MM.1S (cell line): ENCODE results near the gene EPS8L1.
"Not testable (repeated sequence)": the region's sequence is repeated elsewhere in the genome, so short reads cannot be mapped to it uniquely, and the experiment has no call there.

Source experiments
- DNase-seq: peaks from one replicate; pipeline ENCODE4 v3.0.0-alpha.2; 2015
- H2AFZ ChIP-seq: fragments of 300-600 bp; sonication (generic); 2 replicates; pipeline ENCODE4 v1.6.0; 2016; ENCODE audit warnings: antibody characterized with exemption, low read length
- H3F3A ChIP-seq: fragments of 300-600 bp; sonication (generic); 2 replicates; pipeline ENCODE4 v1.6.1; 2016; ENCODE audit warnings: mild to moderate bottlenecking, antibody characterized with exemption, low read length, moderate library complexity, mixed read lengths; ENCODE audit not compliant: insufficient read depth
- H3K27ac ChIP-seq: fragments of 300-600 bp; sonication (generic); 2 replicates; pipeline ENCODE4 v1.5.1; 2016; ENCODE audit warnings: mild to moderate bottlenecking, low read length
- H3K27me3 ChIP-seq: fragments of 300-600 bp; sonication (generic); replicated peaks from 2 replicates; pipeline ENCODE4 v1.6.0; 2016; ENCODE audit warnings: low read length; ENCODE audit not compliant: insufficient read depth
- H3K36me3 ChIP-seq: fragments of 300-600 bp; sonication (generic); replicated peaks from 2 replicates; pipeline ENCODE4 v1.6.1; 2016; ENCODE audit warnings: mild to moderate bottlenecking, low read length, mixed read lengths; ENCODE audit not compliant: insufficient read depth
- H3K4me1 ChIP-seq: fragments of 300-600 bp; sonication (generic); 2 replicates; pipeline ENCODE4 v1.6.1; 2016; ENCODE audit warnings: low read length, mixed read lengths
- H3K4me2 ChIP-seq: fragments of 300-600 bp; sonication (generic); 2 replicates; pipeline ENCODE4 v1.6.0; 2016; ENCODE audit warnings: low read depth, low read length
- H3K4me3 ChIP-seq: fragments of 300-600 bp; sonication (generic); 2 replicates; pipeline ENCODE4 v1.5.1; 2016; ENCODE audit warnings: low read length, mixed read lengths
- H3K79me2 ChIP-seq: fragments of 300-600 bp; sonication (generic); 2 replicates; pipeline ENCODE4 v1.6.1; 2016; ENCODE audit warnings: mixed run types, low read length, mixed read lengths
- H3K9ac ChIP-seq: fragments of 300-600 bp; sonication (generic); 2 replicates; pipeline ENCODE4 v1.6.1; 2016; ENCODE audit warnings: low read length, mixed read lengths
- H3K9me2 ChIP-seq: fragments of 300-600 bp; sonication (generic); replicated peaks from 2 replicates; pipeline ENCODE4 v1.6.1; 2016; ENCODE audit warnings: mild to moderate bottlenecking, low read length, mixed read lengths; ENCODE audit not compliant: insufficient read depth
- H3K9me3 ChIP-seq: fragments of 300-600 bp; sonication (generic); replicated peaks from 2 replicates; pipeline ENCODE4 v1.6.1; 2016; ENCODE audit warnings: mild to moderate bottlenecking, low read length, mixed read lengths; ENCODE audit not compliant: insufficient read depth
- H4K20me1 ChIP-seq: fragments of 300-600 bp; sonication (generic); 2 replicates; pipeline ENCODE4 v1.6.1; 2016; ENCODE audit warnings: mild to moderate bottlenecking, low read length, moderate library complexity, mixed read lengths; ENCODE audit not compliant: insufficient read depth
- CTCF ChIP-seq: fragments of 300-600 bp; sonication (generic); IDR thresholded peaks from 2 replicates; pipeline ENCODE4 v1.5.1; 2016; ENCODE audit warnings: antibody characterized with exemption, low read length, mixed read lengths
- EZH2 ChIP-seq: fragments of 300-600 bp; sonication (generic); optimal IDR thresholded peaks from 2 replicates; pipeline ENCODE3; 2017; ENCODE audit warnings: low read depth, mild to moderate bottlenecking, antibody characterized with exemption, low read length, mixed read lengths
- EZH2phosphoT487 ChIP-seq: fragments of 300-600 bp; sonication (generic); IDR thresholded peaks from 2 replicates; pipeline ENCODE4 v1.6.1; 2018; ENCODE audit warnings: antibody characterized with exemption, low read length

Gene EPS8L1

DNA sequence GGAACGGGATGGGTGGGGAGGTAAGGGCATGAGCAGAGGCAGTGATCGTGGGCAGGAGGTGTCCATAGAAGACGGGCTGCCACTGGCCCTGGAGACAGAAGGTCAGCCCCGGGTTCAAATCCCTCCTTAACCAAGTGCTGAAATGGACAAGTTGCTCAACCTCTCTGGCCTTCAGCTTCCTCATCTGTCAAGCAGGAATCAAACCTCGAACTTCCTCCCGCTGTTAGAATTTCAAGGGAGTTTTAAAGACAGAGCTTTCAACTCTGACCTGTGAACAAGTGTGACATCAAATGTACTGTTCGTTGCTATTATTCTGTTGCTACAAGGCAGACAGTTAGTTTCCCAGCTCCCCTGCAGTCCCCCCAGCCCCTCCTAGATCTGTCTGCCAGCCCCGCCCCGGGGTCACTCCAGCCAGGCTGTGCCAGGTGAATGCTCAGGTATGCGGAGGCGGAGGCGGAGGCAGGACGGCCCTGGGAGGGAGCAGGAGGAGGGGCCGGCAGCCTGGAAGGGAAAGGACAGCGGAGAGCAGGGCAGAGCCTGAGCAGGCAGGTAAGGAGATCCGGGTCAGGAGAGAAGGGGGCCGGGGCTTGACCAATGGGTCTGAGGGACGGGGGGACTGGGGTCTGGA is at the start of gene EPS8L1:
TSS of gene EPS8L1 (plus strand) at position 499 of the 628 bp plus-strand sequence. CDS start 576 bp downstream, outside the sequence.
- DNase-seq = no peak
- Histone ChIP-seq H3K36me3 (no peaks in the 10 kb centered on the region), H3K4me3 (no peak within 1 kb of the TSS), H3F3A (peaks cover 19% of the 10 kb centered on the region), H3K4me1 (peaks cover 23% of the 10 kb centered on the region), H3K4me2 (no peak within 1 kb of the TSS), H3K9me2 (no peaks in the 10 kb centered on the region), H4K20me1 (no peaks in the 10 kb centered on the region), H3K27ac (no peak within 1 kb of the TSS), H3K9ac (no peak within 1 kb of the TSS), H2AFZ (no peak within 1 kb of the TSS), H3K79me2 (no peaks in the 10 kb centered on the region), H3K9me3 (no peaks in the 10 kb centered on the region), H3K27me3 (peaks cover 7% of the 10 kb centered on the region; the same call in 1 of the 2 replicates)
- no peak for TF ChIP-seq EZH2phosphoT487
- no peak for TF ChIP-seq CTCF
- no peak for TF ChIP-seq EZH2

- not testable (repeated sequence) for H3K9me2 ChIP-seq, H3K9me3 ChIP-seq, H4K20me1 ChIP-seq, H3K27me3 ChIP-seq, H3K36me3 ChIP-seq, H3K9ac ChIP-seq, DNase-seq, H3K4me2 ChIP-seq, H3F3A ChIP-seq, H3K4me1 ChIP-seq, H3K27ac ChIP-seq, H3K4me3 ChIP-seq, H2AFZ ChIP-seq
- H3K79me2 ChIP-seq = peaks cover 47% of the 10 kb centered on the region
Observed at GRCh38 chr19:55027140-55027471, 48.6 kb upstream of the EPS8L1 start.

GRCh38 chr19:55027472-55028337 is 48.0 kb upstream of the EPS8L1 start:
- no peak overlapping the region for H3K27ac ChIP-seq
- 0 out of 2 replicates have a peak, but pooled peaks cover 5% of the 10 kb centered on the region for H3F3A ChIP-seq
- H3K4me3 ChIP-seq = no peak overlapping the region
- H4K20me1 ChIP-seq = no peaks in the 10 kb centered on the region
- H3K36me3 ChIP-seq = no peaks in the 10 kb centered on the region
- TF ChIP-seq EZH2 (no peak), EZH2phosphoT487 (no peak), CTCF (no peak)
- H3K4me2 ChIP-seq = no peak overlapping the region
- peaks cover 53% of the 10 kb centered on the region for H3K79me2 ChIP-seq
- no peak overlapping the region for H3K9ac ChIP-seq
- no peaks in the 10 kb centered on the region for H3K9me3 ChIP-seq
- no peak for DNase-seq
- no peak overlapping the region for H2AFZ ChIP-seq
- no peaks in the 10 kb centered on the region for H3K27me3 ChIP-seq
- no peaks in the 10 kb centered on the region for H3K9me2 ChIP-seq
- no peaks in the 10 kb centered on the region for H3K4me1 ChIP-seq

DNA sequence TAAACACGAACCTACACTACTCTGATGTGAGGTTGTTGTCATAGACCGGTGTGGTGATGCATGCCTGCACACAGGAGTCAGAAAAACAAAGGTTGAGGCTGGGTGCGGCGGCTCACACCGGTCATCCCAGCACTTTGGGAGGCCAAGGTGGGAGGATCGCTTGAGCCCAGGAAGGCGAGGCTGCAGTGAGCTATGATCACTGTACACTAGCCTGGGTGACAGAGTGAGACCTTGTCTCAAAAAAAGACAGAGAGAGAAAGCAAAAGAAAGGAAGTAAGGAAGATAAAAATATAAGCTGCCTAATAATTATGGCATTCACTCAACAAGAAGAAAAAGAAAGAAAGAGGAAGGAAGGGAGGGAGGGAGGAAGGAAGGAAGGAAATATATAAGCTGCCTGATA is 46.9 kb upstream of the EPS8L1 start:
- Histone ChIP-seq H3K27ac (no peak overlapping the region), H3K4me3 (no peak overlapping the region), H2AFZ (no peak overlapping the region), H3K4me1 (no peaks in the 10 kb centered on the region), H3K27me3 (no peaks in the 10 kb centered on the region), H3K9me2 (no peaks in the 10 kb centered on the region), H4K20me1 (no peaks in the 10 kb centered on the region), H3K36me3 (no peaks in the 10 kb centered on the region), H3K9ac (no peak overlapping the region), H3F3A (0 out of 2 replicates have a peak, but pooled peaks cover 5% of the 10 kb centered on the region), H3K9me3 (no peaks in the 10 kb centered on the region), H3K79me2 (peaks cover 50% of the 10 kb centered on the region), H3K4me2 (no peak overlapping the region)
- TF ChIP-seq EZH2phosphoT487 = no peak
- no peak for TF ChIP-seq EZH2
- no peak for TF ChIP-seq CTCF
- DNase-seq = no peak
